HG03378 (cell line): Measurements from ENCODE around the gene KATNAL1.
A peak's percentile ranks its signal among the peaks of the same experiment; 100 is the strongest.

Experiments used
- ATAC-seq: cut with Tn5 transposase; IDR thresholded peaks from one replicate; pipeline ENCODE4 v1.9.1; 2021; ENCODE audit warnings: mild to moderate bottlenecking, moderate library complexity; ENCODE audit not compliant: unreplicated experiment

Gene KATNAL1

DNA sequence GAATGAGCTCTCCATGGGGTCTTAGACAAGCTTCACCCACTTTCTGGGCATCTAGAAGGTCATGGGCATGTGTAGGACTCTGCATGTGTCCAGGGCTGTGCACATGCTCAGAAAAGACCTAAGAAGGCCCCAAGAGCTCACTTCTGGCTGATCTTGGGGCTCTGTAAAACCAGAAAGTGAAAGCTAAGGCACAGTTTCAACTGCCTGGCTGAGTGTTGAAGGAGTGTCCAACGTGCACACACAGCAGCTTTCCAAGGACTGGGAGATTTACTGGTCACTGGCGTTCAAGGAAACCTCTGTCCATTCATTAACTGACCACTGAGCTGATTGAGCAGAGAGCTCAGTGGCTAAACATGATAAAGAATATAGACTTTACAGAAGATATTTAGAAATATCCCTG, 137.9 kb downstream of the KATNAL1 start:
- no peak for ATAC-seq

DNA sequence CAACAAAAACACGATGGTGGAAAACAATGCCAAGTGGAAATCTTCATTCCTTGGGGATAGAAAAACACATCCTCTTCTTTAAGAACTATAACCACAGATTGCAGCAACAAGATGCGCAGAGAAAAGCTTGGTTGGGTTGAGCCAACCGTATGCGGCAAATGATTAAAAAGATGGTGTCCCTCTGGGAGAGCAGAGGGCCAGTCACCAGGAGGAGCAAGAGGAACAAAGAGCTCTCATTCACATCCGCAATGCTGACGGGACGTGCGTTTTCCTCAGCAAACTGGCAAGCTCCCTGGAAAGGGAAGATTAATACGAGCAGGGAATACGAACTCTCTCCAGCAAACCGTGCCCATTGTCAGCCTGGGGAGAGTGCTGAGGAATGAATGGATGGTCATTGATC, 141.6 kb downstream of the KATNAL1 start:
- no peak for ATAC-seq

DNA sequence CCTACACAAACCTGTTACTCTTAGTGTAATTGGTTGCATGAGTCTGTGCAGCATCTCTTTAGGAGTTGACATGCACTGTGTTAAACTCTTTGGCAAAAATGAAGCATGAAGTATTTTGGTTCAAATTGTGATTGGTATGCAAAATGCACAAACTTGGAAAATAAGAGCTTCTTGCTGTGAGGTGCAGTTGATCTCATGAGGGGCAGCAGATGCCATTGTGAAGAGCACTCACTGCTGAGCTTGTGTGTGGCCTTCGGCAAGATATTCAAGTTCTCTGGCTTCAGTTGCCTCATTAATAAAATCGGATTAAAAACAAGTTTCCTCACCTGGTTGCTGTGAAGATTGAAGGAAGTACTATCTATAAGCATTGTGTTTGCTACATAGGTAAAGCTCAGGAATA, 142.3 kb downstream of the KATNAL1 start:
- ATAC-seq, result no peak

DNA sequence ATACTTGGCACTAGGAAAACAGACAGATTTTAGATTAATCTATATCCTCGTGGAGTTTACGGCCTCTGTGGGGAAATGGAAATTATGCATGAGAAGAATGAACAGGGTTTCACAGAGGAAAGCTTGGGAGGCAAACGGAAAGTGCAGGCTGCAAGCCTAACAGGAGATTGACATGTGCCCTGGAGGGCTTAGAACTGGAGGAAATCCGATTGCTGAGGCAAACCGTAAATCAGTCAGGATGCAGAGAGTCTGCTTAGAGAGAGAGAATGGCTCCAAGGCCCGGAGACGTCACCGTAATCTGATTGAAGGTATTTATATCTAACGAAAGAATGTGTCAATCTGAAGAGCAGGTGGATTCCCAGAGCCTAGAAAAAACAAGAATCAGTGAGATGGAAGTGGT, 143.2 kb downstream of the KATNAL1 start:
- no peak for ATAC-seq

DNA sequence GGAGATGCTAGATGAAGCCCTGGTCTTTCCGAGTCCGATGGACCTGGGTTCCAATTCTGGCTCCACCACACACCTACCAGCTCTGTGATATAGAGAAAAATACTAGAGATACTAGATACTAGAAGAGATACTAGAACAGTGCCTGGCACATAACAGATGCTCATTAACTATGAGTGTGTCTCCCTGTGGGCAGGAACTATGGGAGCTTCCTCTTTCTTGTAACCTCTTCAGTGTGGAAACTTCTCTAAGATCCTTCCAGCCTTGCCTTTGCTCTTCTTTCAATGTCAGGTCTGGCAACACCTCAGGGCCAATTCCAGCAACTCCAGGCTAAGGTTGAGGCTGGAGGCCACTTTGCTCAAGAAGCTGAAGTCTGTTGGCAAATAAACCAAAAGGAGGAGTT, 143.9 kb downstream of the KATNAL1 start:
- ATAC-seq, result no peak

DNA sequence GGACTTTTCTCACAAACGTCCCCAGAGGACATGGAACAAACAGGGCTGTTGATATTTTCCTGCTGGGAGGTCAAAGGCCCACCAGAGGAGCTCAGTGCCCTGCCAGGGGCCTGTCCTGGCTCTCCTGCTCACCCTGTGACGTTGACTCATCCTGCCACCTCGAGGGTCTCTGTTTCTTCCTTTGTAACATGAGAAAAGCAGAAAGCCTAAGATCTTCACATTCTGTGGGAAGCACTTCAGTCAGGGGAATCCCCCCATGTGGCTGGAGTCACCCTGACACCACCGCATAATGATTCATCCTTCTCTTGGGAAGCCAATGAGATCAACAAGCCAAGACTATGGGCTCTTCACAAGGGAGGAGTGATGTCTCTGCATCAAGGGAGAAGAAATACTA, 147.9 kb downstream of the KATNAL1 start:
- no peak for ATAC-seq

DNA sequence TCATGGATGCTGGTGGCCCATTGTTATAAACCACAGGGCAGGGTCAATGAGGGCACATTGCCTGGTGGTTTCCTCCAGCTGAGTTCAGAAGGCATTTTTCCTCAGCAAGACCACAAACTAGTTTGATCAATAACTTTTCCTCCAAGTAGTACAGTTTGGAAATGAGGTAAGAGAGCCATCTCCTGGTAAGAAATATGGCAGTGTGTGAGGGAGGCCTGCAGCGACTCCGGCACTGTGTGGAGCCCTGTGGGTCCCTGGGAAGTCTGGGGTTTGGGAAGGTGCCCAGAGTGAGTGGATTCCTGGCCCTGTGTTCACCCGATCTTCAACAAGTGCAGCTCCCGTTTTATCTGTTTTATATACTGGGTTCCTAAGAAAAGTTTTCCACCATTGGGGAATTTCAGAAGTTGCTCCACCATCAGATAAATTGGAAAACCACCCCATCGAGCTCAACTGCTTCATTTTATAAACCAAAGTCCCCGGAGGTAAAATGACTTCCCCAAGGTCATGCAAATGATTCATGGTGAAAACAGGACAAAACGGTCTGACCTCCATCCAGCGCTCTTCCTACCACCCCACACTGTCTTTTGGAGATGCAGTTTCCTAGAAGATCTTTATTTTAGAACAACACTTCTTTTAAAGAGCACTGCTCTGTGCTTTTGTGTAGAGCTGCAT, 148.4 kb downstream of the KATNAL1 start:
- no peak for ATAC-seq

DNA sequence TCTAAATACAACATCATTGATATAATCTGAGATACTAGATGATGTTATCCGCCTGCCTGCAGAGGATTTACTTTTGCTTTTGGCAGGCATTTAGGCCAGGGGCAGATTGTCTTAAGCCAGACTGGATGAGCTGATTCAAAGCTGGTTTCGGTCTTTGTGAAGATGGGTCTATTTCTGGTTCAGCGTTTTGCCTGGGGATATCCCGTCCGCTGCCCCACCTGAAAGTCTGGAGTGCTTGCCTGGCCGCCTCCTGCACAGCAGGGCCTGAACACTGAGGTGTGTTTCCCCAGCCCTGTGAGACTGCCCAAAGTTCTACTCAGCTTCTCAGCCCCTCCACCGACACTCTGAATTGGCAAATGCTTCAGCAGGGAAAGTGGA, 149.7 kb downstream of the KATNAL1 start:
- peak; percentile 54 for ATAC-seq

DNA sequence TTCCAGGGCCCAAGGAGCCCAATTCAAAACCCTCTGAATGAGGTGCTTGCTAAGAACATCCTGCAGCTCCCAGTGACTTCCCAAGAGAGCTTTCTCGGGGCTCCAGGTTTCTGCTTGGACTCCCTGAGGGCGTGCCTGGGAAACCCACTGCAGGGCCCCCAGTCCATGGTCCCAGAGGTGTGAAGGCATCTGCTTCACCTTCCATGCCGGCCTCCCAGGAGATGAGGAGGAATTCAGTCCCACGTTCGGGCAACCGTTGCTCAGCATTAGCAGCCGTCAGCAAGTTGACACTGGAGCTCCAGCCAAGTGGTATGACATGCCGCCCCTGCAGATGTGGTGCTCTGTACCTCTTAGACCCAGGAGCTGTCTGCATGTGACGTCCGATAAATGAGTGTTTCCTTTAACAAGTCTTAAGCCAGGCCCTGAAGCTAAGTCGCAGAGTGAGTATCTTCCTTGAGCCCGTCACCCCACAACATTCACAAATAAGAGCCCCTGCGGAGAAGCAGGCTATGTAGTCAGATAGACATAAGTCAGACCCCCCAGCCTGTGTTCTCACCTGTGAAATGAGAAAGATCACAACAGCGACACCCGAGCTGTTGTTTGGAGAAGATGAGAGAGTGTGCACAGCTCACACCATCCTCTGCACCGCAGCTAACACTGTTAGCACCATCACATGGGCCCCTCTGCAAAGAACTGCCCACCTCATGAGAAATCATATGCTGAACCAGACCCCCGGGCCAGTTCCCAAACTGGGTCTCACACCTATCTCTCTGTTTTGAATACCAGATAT, 150.3 kb downstream of the KATNAL1 start:
- no peak for ATAC-seq

DNA sequence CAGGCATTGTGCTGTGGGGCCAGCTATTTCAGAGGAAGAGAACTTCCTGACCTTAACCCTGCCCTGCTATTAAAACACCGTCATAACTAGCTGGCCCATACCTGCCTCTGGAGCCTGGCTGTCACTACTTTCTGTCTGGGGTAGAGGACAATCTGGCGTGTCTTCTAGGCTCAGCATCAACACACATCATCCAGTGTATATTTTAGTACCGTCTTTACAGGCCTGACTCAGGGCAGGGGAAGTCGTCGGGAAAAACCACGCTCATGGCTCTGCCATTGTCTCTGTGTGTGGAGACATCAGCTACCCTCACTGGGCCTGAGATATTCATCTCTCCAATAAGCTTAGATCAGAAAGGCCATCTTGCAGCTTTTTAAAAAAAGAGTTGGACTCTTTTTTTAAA, 151.1 kb downstream of the KATNAL1 start:
- no peak for ATAC-seq

DNA sequence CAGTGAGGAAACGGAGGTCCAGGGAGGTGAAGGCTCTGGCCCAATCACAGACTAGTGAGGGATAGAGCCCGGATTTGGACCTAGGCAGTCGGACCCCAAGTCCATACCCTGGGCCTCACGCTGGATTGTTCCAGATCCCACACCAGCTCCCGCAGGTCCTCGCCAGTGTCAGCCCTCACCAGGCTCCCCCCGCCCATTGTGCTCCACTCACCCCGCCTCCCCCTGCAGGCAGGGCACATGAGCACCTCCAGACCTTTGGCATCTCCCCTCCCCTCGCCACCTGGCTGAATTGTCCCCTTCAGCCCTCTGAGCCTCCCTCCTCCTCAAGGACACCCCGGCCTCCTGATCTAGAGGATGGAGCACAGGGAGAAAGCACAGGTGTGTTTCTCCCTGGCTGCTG, 152.4 kb downstream of the KATNAL1 start:
- ATAC-seq, result no peak

DNA sequence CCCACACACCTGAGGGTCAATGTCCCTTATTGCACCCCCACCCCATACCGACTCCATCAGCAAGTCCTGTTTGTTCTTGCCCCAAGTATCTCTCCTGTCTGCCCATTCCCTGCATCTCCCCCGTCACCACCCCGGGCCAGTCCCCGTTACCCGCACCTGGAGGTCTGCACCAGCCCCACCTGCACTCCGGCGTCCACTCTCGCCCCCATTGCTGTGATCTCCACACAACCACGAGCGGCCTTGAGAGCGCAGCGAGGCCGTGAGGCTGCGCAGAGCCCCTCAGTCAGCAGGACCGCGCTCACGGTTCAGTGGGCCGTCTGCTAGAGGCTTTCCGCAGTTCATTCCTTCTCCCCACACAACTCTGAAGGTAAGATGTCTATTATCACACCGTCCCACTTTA, 152.8 kb downstream of the KATNAL1 start:
- no peak for ATAC-seq

DNA sequence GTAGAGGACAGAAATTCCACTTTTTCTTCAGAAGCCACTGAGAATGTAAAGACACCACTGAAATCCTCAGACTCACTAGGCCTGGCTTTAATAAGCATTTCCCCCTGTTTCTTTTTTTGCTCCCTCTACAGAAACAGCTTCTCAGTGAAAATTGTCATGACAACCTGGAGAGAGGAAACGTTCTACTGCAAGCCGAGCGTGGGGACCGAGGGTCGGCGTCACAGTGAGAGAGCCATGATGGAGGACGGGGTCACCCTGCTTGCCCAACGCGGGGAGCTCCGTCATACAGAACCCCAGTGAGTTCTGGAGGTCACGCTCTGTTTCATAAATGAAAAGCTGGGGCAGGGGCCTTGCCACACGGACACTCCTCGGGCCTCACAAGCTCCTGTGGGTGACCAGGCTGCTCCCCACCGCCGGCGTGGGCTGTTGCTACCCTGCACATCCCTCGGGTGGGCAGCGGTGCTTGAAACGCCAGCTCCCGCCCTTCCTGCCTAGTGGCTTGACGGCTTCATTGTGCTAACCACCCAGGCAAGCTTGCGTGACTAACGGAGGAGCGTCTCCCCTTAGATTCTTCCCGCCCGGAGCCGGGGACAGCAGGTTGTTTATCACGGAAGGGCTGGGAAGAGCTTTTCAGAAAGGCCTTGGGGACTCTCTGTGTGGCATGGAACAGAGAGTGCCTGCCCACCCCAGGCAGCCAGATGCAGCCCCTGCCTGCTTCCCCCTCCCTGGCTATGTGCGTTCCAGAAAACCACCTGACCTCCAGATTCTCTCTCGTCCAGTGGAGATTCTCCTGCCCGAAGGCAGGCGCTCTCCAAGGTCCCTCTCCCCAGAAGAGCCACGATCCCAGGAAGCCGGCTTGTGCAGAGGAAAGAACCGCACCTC, 153.6 kb downstream of the KATNAL1 start:
- no peak for ATAC-seq
